ENCODE data around the gene FIGN. TPM values are rescaled to one million over a fixed set of nuclear protein-coding genes. Genes with fewer than 3 reads are reported as not detected.

FIGN gene
- polyA plus RNA-seq, 3 donors = 9.3 to 15.2 (median 12.6) TPM

GRCh38 chr2:163669506-163669905, 66.3 kb downstream of the FIGN start:
- no peak for DNase-seq

GRCh38 chr2:163667064-163667887, 68.5 kb downstream of the FIGN start:
- DNase-seq = no peak

DNA sequence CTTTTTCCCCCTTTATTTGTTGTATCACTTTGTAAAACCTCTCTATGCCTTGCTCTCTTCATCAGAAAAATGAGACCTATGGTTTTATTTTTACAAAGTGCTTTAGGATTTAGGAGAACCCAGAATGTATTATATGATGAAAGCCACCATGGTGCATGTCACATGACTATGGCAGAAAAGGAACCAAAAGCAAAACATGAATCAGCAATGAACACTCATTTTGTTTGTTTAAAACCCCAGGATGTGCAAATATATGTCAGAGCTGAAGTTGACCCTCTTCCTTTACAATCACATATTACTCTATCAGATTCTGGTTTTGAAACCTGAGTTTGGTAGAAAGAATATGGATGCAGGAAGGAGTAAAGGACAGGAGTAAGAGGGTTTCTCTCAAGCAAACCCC, 70.0 kb downstream of the FIGN start:
- no peak for DNase-seq

GRCh38 chr2:163665051-163665450, 70.8 kb downstream of the FIGN start:
- no peak for DNase-seq

GRCh38 chr2:163664610-163665009, 71.2 kb downstream of the FIGN start:
- no peak for DNase-seq

- no peak for DNase-seq
Observed at GRCh38 chr2:163662141-163662780, 73.5 kb downstream of the FIGN start.

- no peak for DNase-seq
Observed at GRCh38 chr2:163659224-163659623, 76.6 kb downstream of the FIGN start.

DNA sequence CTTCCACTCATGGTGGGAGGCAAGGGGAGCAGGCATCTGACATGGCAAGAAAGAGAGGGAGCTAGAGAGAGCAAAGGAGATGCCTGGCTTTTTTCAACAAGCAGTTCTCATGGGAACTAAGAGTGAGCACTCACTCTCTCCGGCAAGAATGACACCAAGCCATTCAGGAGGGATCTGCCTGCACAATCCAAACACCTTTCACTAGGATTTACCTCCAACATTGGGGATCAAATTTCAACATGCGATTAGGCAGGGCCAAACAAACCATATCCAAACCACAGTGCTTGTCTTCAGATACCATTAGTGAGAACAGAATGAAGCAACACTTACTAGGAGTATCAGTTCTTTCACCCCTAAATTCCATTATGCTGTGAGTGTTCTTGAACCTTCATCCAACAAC, 77.3 kb downstream of the FIGN start:
- no peak for DNase-seq

DNA sequence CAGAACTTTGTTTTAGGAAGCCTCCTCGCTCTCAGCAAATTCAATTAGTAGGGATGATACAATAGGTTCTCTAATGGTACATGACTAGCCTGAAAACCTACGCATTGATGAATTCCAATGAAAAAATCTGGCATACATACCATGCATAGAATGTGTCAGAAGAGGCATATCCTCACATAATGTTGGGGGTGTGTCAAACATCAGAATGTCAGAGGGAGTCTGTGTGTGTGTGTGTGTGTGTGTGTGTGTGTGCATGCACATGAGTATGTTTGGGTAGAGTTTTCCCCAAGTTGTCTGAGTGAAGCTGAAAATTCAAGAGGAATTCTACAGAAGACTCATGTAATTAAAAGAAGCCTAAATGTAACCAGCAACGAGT, 78.5 kb downstream of the FIGN start:
- DNase-seq = no peak

- no peak for DNase-seq
Observed at GRCh38 chr2:163656622-163657280, 79.1 kb downstream of the FIGN start.

DNA sequence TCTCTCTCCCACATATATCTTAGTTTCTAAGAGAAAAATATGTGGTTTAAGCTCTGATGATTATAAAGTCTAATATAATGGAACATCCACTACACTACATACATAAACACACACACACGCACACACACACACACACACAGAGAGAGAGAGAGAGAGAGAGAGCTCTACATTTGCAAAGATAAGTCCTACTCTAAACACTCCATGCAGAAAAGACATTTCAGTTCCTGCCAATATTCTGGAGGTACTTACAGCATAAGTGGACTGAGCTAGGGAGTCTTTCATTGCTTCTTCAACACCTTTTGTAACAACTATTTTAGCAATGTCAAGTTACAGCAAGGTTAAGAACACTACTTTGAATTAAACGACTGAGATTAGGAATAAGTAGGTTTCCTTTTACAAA, 80.1 kb downstream of the FIGN start:
- DNase-seq = no peak

- no peak for DNase-seq
Observed at GRCh38 chr2:163652751-163653150, 83.1 kb downstream of the FIGN start.

GRCh38 chr2:163649080-163649479, 86.7 kb downstream of the FIGN start:
- DNase-seq = no peak

DNA sequence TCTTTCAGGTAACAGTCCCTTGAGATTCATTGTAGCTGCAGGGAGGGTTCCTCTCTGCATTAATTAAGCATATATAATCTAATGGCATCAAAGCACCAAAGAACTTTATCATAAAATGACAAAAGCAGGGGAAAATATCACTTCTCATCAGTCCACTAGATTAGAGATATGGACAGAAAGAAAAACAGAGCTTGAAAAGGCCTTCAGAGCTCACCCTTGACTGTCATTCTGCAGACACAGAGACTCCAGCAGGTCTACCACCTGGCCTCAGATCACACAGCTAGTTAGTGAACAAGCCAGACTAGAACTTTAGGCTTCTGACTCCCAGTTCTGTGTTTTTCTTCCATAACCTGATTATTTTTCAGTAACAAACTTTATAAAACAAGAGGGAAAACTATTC, 88.5 kb downstream of the FIGN start:
- DNase-seq = no peak

DNA sequence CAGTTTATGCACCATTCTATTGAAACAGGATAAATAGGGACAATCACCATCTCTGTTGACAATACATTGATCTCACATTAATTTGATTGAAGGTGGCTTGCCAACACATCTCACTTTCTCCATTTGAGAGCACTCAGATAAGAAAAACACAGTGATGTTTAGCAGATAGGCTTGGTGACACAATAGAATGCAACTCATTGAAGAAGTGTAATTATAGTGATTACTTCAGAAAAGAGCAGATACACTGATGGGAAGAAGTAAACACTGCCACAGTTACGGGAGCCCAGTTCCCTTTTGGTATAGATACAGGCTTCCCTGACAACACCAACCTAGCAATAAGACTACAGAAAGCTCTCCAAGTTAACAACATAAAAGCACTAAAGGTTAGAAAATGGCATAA, 89.1 kb downstream of the FIGN start:
- no peak for DNase-seq

DNA sequence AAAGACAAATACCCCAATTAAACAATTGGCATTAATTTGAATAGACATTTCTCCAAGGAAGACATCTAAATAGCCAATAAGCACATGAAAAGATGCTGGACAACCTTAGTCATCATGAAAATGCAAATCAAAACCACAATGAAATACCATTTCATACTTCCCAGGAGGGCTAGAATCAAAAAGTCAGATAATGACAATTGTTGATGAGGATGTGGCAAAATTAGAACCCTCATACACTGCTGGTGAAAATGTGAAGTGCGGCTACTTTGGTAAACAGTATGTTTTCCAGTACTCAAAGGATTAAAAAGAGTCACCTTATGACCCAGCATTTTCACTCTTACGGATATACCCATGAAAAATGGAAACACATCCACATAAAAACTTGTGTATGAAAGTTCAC, 91.6 kb downstream of the FIGN start:
- no peak for DNase-seq

DNA sequence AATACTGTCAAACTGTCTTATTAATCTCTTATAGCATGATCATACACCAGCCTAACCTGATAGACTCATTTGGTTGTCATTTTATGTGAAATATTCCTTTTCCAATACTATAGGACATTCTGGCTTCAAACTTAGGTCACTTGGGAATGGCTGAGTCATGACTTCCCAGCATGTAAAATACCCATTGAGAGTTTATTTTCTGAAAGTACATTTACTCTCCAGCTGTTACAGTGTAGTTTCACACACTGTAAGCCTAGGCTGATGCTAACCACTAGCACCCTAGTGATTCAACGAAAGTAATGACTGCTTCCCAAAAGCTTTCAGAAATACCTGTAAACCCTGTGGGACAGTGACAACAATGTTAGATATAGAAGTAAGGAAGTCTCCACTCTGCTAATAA, 93.8 kb downstream of the FIGN start:
- DNase-seq = no peak

- DNase-seq = no peak
Observed at GRCh38 chr2:163640542-163641193, 95.1 kb downstream of the FIGN start.

- DNase-seq = no peak
Observed at GRCh38 chr2:163637871-163638270, 97.9 kb downstream of the FIGN start.

- no peak for DNase-seq
Observed at GRCh38 chr2:163633291-163633690, 102.5 kb downstream of the FIGN start.

- DNase-seq = no peak
Observed at GRCh38 chr2:163630836-163631235, 105.0 kb downstream of the FIGN start.

DNA sequence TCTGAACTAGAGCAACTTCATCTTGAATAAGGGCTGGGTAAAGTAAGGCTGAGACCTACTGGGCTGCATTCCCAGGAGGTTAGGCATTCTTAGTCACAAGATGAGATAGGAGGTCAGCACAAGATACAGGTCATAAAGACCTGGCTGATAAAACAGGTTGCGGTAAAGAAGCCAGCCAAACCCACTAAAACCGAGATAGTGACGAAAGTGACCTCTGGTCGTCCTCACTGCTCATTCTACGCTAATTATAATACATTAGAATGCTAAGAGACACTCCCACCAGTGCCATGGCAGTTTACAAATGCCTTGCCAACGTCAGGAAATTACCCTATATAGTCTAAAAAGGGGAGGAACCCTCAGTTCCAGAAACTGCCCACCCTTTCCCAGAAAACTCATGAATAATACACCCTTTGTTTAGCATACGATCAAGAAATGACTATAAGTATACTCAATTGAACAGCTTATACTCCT, 109.1 kb downstream of the FIGN start:
- DNase-seq = no peak

DNA sequence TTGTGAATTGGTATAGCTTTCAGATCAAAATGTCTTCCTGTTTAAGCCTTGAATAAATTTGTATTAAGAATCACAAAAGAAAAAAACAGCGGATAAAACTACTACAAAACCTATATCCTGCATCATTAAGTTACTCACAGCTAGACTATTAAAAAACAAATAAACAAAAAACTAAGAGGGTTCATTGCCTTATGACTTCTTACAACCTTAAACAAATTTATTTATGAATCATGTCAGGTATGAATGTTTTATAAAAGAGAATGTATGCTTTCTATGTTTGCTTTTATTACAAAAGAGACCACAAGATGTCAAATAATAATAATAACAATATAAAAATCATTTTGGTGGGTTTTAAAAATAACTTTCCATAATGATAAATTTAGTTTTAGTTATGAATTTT, 109.6 kb downstream of the FIGN start:
- DNase-seq = no peak
